Ramos (cell line): Measurements from ENCODE around the gene SLC12A4.

Experiments used
- in situ Hi-C: fragments of 300-500 bp; cut with MboI; formaldehyde crosslinking; loops from one replicate; pipeline ENCODE4 v1.14.3; 2022; ENCODE audit warnings: low sequenced_read_pairs; ENCODE audit not compliant: unreplicated experiment

SLC12A4 gene

DNA sequence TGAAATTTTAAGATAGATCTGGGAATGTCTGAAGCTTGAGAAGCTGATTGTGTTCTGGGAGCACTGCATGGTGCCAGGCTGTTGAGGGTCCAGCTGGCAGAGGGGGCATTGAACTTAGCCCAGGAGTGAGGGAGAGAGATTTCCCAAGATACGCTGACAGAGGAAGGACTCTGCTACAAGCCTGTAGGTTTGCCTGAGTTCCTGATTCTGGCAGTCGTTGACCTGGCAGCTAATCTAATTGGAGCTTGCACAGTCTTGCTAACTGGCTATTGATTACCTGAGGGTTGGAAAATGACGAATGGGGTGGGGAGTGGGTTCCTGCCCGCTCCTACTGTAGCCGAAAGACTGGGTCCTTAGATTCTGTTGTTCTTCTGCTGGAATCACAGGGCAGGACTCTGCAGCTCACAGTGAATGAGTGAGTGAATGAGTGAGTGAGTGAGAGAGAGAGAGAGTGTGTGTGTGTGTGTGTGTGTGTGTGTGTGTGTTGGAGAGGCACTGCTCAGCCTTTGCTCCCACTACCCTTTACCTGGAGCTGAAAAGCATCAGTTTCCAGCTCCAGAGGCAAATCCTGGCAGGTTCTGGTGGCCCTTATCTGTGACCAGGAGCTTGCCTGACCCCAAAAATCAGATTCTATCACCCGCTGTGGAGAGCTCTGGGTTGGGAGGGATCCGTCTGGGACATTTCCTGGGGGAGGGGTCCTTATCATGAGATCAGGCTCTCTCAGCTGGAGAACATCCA, 53.5 kb downstream of the SLC12A4 start:
- in situ Hi-C loops: no loop called here

DNA sequence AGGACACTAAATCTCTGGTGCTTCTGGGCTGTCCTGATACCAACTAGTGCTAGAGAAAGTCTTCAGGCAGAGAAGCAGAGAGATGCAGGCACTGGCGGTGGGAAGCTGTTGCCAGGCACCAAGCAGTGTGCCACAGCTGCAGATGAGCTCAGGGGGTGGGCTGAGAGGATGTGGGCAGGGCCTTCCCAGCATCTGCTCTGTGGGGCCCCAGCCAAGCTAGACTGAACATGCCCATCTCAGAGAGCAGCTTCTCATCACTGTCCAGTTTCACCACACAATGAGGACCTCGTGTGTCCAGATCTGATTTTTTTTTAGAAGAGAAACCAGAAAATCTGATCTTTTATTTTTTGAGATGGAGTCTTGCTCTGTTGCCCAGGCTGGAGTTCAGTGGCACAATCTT, 58.3 kb downstream of the SLC12A4 start:
- in situ Hi-C loops: no loop called here

DNA sequence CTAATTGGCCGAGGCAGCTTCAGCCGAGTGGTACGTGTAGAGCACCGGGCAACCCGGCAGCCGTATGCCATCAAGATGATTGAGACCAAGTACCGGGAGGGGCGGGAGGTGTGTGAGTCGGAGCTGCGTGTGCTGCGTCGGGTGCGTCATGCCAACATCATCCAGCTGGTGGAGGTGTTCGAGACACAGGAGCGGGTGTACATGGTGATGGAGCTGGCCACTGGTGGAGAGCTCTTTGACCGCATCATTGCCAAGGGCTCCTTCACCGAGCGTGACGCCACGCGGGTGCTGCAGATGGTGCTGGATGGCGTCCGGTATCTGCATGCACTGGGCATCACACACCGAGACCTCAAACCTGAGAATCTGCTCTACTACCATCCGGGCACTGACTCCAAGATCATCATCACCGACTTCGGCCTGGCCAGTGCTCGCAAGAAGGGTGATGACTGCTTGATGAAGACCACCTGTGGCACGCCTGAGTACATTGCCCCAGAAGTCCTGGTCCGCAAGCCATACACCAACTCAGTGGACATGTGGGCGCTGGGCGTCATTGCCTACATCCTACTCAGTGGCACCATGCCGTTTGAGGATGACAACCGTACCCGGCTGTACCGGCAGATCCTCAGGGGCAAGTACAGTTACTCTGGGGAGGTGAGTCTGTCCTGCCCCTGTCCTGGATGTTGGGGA, 59.2 kb downstream of the SLC12A4 start:
- in situ Hi-C loops: no loop called here

DNA sequence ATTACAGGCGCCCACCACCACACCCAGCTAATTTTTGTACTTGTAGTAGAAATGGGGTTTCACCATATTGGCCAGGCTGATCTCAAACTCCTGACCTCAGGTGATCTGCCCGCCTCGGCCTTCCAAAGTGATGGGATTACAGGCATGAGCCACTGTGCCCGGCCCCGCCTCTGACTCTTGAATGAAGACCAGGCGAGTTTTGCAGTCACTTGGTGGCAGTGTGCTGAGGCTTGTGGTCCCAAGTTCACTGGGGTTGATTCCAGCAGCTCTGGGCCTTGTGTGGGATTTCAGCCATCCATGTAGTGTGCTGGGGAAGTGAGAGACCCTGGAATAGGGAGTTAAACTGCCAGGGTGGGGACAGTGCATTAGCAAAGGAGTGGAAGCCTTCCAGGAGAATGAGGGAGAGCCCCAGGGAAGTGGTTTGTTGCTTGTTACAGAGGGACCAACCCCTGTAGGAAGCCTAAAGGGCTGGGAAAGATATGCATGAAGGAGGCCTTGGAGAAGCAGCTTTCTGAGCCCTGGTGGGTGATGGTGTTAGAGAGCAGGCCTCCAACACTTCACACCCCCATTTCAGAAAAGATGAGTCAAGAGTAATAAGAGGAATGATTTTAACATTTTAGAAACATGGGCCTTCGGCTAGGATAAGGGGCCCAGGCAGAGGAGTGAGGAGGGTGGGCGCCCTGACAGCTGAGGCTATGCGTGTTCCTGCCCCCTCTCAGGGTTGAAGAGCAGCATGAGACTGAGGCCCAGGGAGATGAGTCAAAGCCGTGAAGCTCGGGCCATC, 60.8 kb downstream of the SLC12A4 start:
- in situ Hi-C loops: no loop called here

DNA sequence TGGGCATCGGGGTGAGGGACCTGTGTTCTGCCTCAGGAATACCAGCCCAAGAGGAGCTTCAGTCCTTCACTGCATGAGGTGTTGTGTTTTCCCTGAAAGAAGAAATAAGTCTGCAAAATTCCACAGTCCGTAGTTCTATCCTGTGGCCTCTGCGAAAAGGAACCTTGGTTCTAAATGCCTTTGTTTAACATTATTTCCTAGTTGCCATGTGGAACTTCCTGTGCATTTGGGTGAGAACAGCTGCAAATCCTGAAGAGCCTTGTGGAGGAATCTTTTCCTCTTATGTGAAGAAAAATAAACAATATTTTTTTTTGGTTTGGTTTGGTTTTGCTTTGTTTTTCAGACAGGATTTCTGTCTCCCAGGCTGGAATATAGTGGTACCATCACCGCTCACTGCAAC, 65.6 kb downstream of the SLC12A4 start:
- in situ Hi-C loops: no loop called here

- in situ Hi-C loops: no loop called here
These were observed 66.7 kb downstream of the SLC12A4 start for GRCh38 chr16:67901734-67902133.

DNA sequence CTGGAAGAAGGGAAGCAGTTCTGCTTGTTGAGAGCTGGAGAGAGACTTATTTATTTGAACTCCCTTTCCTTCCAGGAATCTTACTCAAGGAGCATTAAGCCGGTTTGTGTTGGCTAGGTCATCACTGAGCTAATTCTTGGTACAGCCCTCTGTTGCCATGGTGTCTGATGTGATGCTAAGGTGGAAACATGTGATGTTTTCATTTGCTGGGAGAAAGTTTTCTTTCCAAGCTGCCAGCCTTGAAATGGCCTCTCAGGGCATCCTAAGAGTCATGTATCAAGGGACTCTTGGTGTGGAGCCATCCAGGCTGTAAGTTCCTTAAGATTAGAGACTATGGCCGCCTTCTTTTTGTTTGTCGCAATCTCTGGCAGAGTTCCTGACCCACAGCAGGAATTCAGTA, 71.2 kb downstream of the SLC12A4 start:
- in situ Hi-C loops: no loop called here

DNA sequence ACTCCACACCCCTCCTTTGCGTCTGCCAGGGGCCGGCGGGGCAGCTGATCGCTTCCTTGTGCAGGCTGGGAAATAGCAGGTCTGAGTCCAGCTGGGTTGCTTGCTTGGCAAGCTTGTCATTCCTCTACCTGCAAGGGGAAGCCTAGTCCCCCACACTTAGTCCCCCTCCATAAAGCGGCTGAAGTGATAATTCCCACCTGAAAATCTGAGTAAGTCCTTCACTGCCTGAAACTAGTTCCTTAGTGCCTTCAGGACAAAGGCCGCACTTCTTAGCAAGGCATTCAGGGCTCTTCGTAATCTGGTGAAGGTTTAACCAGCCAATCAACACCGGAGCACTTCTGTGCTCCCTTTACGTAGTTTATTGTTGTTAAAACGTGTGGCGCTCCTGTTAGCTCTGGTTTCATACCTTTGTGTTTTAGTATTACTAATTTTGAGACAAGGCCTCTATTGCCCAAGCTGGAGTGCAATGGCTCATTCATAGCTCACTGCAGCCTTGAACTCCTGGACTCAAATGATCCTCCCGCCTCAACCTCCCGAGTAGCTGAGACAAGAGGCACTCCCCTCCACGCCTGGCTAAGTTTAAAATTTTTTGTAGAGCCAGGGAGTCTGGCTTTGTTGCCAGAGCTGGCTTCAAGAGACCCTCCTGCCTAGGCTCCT, 74.6 kb downstream of the SLC12A4 start:
- in situ Hi-C loops: no loop called here
